ENCODE results near the gene CPLX3.

CPLX3 gene

DNA sequence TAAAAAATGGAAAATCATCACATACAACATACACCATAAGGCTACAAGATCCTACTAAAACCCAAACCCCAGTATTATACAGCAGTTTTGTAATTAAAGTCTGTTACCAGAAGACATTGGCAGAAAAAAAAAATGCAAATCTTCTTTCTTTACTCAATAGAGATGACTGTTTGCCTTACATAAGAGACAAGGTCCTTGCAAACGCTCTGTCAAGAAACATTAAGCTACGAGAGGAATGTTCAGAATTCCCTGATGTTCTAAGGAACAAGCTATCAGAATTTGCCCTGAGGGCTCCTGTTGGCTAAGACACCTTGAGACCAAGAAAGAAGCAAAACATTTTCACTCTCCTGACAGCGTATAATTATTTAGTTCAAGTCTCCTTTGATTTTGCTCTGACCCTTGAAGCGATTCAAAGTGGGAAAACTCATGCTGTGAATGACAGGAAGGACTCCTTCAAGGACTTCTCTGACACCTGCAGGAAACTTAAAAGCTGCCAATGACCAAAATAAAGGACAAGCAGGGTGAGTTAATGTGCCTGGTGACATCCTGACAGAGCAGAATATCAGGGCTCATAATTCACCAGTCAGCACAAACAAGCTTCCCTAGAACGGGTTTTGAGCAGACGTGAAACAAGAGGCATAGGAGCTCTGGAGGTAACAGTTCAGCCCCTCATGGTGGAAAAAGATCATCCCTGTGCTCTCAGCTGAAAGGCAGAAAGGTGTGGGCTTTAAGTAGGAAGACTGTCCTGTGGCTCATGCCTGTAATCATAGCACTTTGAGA lies 44.2 kb downstream of the CPLX3 start:
- TF ChIP-seq EZH2phosphoT487 (IDR thresholded peaks at IDR 0.05; ENCODE audit: borderline replicate concordance): no peak
- TF ChIP-seq, protein P1, sequence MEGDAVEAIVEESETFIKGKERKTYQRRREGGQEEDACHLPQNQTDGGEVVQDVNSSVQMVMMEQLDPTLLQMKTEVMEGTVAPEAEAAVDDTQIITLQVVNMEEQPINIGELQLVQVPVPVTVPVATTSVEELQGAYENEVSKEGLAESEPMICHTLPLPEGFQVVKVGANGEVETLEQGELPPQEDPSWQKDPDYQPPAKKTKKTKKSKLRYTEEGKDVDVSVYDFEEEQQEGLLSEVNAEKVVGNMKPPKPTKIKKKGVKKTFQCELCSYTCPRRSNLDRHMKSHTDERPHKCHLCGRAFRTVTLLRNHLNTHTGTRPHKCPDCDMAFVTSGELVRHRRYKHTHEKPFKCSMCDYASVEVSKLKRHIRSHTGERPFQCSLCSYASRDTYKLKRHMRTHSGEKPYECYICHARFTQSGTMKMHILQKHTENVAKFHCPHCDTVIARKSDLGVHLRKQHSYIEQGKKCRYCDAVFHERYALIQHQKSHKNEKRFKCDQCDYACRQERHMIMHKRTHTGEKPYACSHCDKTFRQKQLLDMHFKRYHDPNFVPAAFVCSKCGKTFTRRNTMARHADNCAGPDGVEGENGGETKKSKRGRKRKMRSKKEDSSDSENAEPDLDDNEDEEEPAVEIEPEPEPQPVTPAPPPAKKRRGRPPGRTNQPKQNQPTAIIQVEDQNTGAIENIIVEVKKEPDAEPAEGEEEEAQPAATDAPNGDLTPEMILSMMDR (conservative IDR thresholded peaks at IDR 0.05; ENCODE audit: low read length): no peak
- Histone ChIP-seq H3K4me2 (ENCODE audit: low read depth, low read length, poor library complexity, severe bottlenecking) (peak overlapping the region; percentile 85), H3K36me3 (ENCODE audit: insufficient read depth, low read length) (no peaks in the 10 kb centered on the region), H3K4me3 (ENCODE audit: low read length, poor library complexity, severe bottlenecking) (peak overlapping the region; percentile 63), H3K9me3 (ENCODE audit: insufficient read depth, low read depth, low read length) (no peaks in the 10 kb centered on the region), H3K4me1 (ENCODE audit: insufficient read depth, low read length, poor library complexity, severe bottlenecking) (peaks cover 65% of the 10 kb centered on the region), H3K27me3 (ENCODE audit: insufficient read depth, low read length, poor library complexity, severe bottlenecking) (no peaks in the 10 kb centered on the region), H3K9me2 (replicated peaks; ENCODE audit: low read depth, low read length) (no peaks in the 10 kb centered on the region), H3K79me2 (ENCODE audit: insufficient read depth, low read length) (peaks cover 65% of the 10 kb centered on the region), H3F3A (ENCODE audit: low read depth) (peaks cover 24% of the 10 kb centered on the region), H3K9ac (ENCODE audit: low read depth, low read length, poor library complexity, severe bottlenecking) (peak overlapping the region; percentile 57), H2AFZ (ENCODE audit: low read length) (no peak overlapping the region), H4K20me1 (ENCODE audit: insufficient read depth, low read length, poor library complexity, severe bottlenecking) (peaks cover 45% of the 10 kb centered on the region)

DNA sequence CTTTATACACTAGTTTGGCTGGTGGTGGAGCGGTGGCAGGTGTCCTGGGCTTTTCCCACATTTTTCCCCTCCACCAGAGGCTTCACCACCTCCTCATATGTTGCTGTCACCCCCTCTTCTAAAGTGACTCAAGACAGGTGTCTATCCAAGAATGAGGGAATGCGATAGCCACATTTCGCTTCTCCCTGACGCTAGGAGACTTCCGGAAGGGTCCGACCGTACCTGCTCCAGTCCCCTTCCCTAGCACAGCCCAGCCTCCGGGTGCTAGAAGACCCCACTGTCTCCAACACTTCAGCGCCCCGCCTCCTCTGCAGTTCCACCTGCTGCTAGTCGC lies 46.2 kb downstream of the CPLX3 start:
- Histone ChIP-seq H3K4me2 (ENCODE audit: low read depth, low read length, poor library complexity, severe bottlenecking) (peak overlapping the region; percentile 96), H3K79me2 (ENCODE audit: insufficient read depth, low read length) (peaks cover 44% of the 10 kb centered on the region), H4K20me1 (ENCODE audit: insufficient read depth, low read length, poor library complexity, severe bottlenecking) (peaks cover 30% of the 10 kb centered on the region), H3K27me3 (ENCODE audit: insufficient read depth, low read length, poor library complexity, severe bottlenecking) (no peaks in the 10 kb centered on the region), H2AFZ (ENCODE audit: low read length) (peak overlapping the region; percentile 93), H3K4me3 (ENCODE audit: low read length, poor library complexity, severe bottlenecking) (peak overlapping the region; percentile 99), H3F3A (ENCODE audit: low read depth) (peaks cover 24% of the 10 kb centered on the region), H3K9me2 (replicated peaks; ENCODE audit: low read depth, low read length) (no peaks in the 10 kb centered on the region), H3K9me3 (ENCODE audit: insufficient read depth, low read depth, low read length) (no peaks in the 10 kb centered on the region), H3K4me1 (ENCODE audit: insufficient read depth, low read length, poor library complexity, severe bottlenecking) (peaks cover 47% of the 10 kb centered on the region), H3K36me3 (ENCODE audit: insufficient read depth, low read length) (no peaks in the 10 kb centered on the region), H3K9ac (ENCODE audit: low read depth, low read length, poor library complexity, severe bottlenecking) (peak overlapping the region; percentile 88)
- TF ChIP-seq, protein P1 (conservative IDR thresholded peaks at IDR 0.05; ENCODE audit: low read length): no peak
- no peak for TF ChIP-seq EZH2phosphoT487 (IDR thresholded peaks at IDR 0.05; ENCODE audit: borderline replicate concordance)

DNA sequence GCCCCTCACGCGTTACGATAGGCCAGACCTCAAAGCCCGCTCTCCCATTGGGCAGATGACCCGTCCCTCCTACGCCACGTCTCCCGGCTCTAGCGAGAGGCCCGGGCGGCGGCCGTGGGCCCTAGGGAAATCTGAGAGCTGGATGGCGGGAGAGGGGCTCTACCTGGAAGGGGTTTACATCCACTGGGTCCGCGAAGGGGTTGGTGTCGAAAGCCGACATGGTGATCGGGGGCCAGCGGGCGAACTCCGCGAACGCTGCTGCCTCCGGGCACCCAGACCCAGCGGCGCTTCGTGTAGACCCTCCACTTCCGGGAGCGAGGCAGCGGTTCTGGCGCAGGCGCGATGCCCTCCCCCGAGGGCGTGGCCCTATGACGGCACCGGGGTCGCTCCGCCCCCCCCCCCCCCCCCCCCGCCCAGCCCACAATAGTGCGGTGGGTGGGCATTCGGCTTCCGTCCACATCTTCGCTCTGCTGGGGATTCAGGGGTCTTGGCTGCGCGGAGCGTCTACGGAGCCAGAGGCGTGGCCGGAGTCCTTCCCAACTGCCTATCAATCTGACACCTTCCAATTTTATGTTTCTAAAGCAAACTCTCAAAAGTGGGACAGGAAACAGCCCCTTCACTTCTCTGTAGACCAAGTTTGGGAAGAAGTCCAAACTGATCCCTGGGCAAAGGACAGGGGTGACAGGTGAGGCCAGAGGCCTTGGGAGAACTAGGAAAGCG lies 46.8 kb downstream of the CPLX3 start, which contains the start of gene SCAMP2:
SCAMP2 (minus strand) TSS at position 330 of the 720 bp plus-strand sequence; CDS start at position 220, 110 bp downstream.
- Histone ChIP-seq H3K9me2 (replicated peaks; ENCODE audit: low read depth, low read length) (no peaks in the 10 kb centered on the region), H3K9ac (ENCODE audit: low read depth, low read length, poor library complexity, severe bottlenecking) (peak within 1 kb of the TSS; percentile 88), H3K4me2 (ENCODE audit: low read depth, low read length, poor library complexity, severe bottlenecking) (peak within 1 kb of the TSS; percentile 98), H3K4me3 (ENCODE audit: low read length, poor library complexity, severe bottlenecking) (peak within 1 kb of the TSS; percentile 99), H4K20me1 (ENCODE audit: insufficient read depth, low read length, poor library complexity, severe bottlenecking) (peaks cover 28% of the 10 kb centered on the region), H2AFZ (ENCODE audit: low read length) (peak within 1 kb of the TSS; percentile 96), H3K4me1 (ENCODE audit: insufficient read depth, low read length, poor library complexity, severe bottlenecking) (peaks cover 42% of the 10 kb centered on the region), H3F3A (ENCODE audit: low read depth) (peaks cover 23% of the 10 kb centered on the region), H3K9me3 (ENCODE audit: insufficient read depth, low read depth, low read length) (no peaks in the 10 kb centered on the region), H3K27me3 (ENCODE audit: insufficient read depth, low read length, poor library complexity, severe bottlenecking) (no peaks in the 10 kb centered on the region), H3K36me3 (ENCODE audit: insufficient read depth, low read length) (no peaks in the 10 kb centered on the region), H3K79me2 (ENCODE audit: insufficient read depth, low read length) (peaks cover 42% of the 10 kb centered on the region)
- TF ChIP-seq, protein P1 (conservative IDR thresholded peaks at IDR 0.05; ENCODE audit: low read length): no peak
- no peak for TF ChIP-seq EZH2phosphoT487 (IDR thresholded peaks at IDR 0.05; ENCODE audit: borderline replicate concordance)

Measured in Loucy (cell line).